ENCODE measurements around the gene DLX1. TPM values are rescaled to one million over a fixed set of nuclear protein-coding genes. Genes with fewer than 3 reads are reported as not detected.
A peak's percentile ranks its signal among the peaks of the same experiment; 100 is the strongest.

Gene DLX1
- total RNA-seq, 2 experiments from 2014 or later = not detected

GRCh38 chr2:172083628-172084394 lies 1.5 kb upstream of the DLX1 start:
- CTCF ChIA-PET = interaction anchor here (0.7 to 1.3 kb wide), 4 partner anchors 8 to 505 kb away, joined by 3 to 7 read pairs (median 5); partner anchors contain the start of gene DLX2
- DNase-seq = no peak
- Mint-ChIP-seq H3K27me3 (ENCODE audit: low read depth) (peaks cover 94% of the 10 kb centered on the region), H3K9me3 (peaks cover 2% of the 10 kb centered on the region), H3K36me3 (ENCODE audit: low read depth) (peaks cover 2% of the 10 kb centered on the region), H3K4me3 (peak overlapping the region; percentile 71), H3K4me1 (ENCODE audit: low read depth) (peaks cover 63% of the 10 kb centered on the region), H3K27ac (no peak overlapping the region)
- intact Hi-C loops (cut with micrococcal nuclease) = no loop called here

- intact Hi-C loops (cut with micrococcal nuclease) = no loop called here
- Mint-ChIP-seq H3K36me3 (ENCODE audit: low read depth) (peaks cover 2% of the 10 kb centered on the region), H3K27ac (no peak overlapping the region), H3K4me3 (peak overlapping the region; percentile 71), H3K9me3 (peaks cover 2% of the 10 kb centered on the region), H3K4me1 (ENCODE audit: low read depth) (peaks cover 63% of the 10 kb centered on the region), H3K27me3 (ENCODE audit: low read depth) (peaks cover 94% of the 10 kb centered on the region)
- CTCF ChIA-PET = interaction anchor here (1.3 to 1.4 kb wide), 2 partner anchors 17 to 19 kb away, joined by 3 to 6 read pairs; partner anchors contain the start of gene DLX2
- no peak for DNase-seq
Measured at GRCh38 chr2:172084395-172084644, 987 bp upstream of the DLX1 start.

GRCh38 chr2:172084645-172085459 lies 455 bp upstream of the DLX1 start:
- Mint-ChIP-seq H3K4me1 (ENCODE audit: low read depth) (peaks cover 63% of the 10 kb centered on the region), H3K27me3 (ENCODE audit: low read depth) (peaks cover 95% of the 10 kb centered on the region), H3K27ac (no peak overlapping the region), H3K36me3 (ENCODE audit: low read depth) (peaks cover 2% of the 10 kb centered on the region), H3K4me3 (peak overlapping the region; percentile 71), H3K9me3 (peaks cover 2% of the 10 kb centered on the region)
- peak; percentile 77 for DNase-seq
- intact Hi-C loops (cut with micrococcal nuclease) = loop anchor here (1.0 kb wide), 1 partner anchor 16 kb away; no protein-coding TSS in a partner anchor
- CTCF ChIA-PET = interaction anchor here (0.6 to 2.0 kb wide), 6 partner anchors 11 to 324 kb away, joined by 3 to 6 read pairs (median 4); partner anchors contain the start of genes DLX2 and SLC25A12

GRCh38 chr2:172086241-172087206 lies 1.2 kb downstream of the DLX1 start:
- Mint-ChIP-seq H3K4me1 (ENCODE audit: low read depth) (peaks cover 61% of the 10 kb centered on the region), H3K36me3 (ENCODE audit: low read depth) (no peaks in the 10 kb centered on the region), H3K9me3 (no peaks in the 10 kb centered on the region), H3K4me3 (peak overlapping the region; percentile 71), H3K27ac (no peak overlapping the region), H3K27me3 (ENCODE audit: low read depth) (peaks cover 96% of the 10 kb centered on the region)
- CTCF ChIA-PET = interaction anchor here (0.5 to 3.7 kb wide), 8 partner anchors 9 to 642 kb away, joined by 3 to 21 read pairs (median 4); partner anchors contain the start of gene DLX2
- DNase-seq = peak; percentile 74
- intact Hi-C loops (cut with micrococcal nuclease) = loop anchor here (1.0 kb wide), 1 partner anchor 9 kb away; no protein-coding TSS in a partner anchor

- H3K9me3 Mint-ChIP-seq = no peaks in the 10 kb centered on the region
- DNase-seq = no peak
- peak overlapping the region; percentile 50 for H3K27ac Mint-ChIP-seq
- peaks cover 96% of the 10 kb centered on the region for H3K27me3 Mint-ChIP-seq (ENCODE audit: low read depth)
- H3K36me3 Mint-ChIP-seq (ENCODE audit: low read depth) = no peaks in the 10 kb centered on the region
- peaks cover 61% of the 10 kb centered on the region for H3K4me1 Mint-ChIP-seq (ENCODE audit: low read depth)
- peak overlapping the region; percentile 59 for H3K4me3 Mint-ChIP-seq
- CTCF ChIA-PET = interaction anchor here (0.5 to 3.7 kb wide), 6 partner anchors 15 to 643 kb away, joined by 3 to 21 read pairs (median 4); partner anchors contain the start of gene DLX2
- intact Hi-C loops (cut with micrococcal nuclease) = no loop called here
Measured at GRCh38 chr2:172087207-172087779, 2.0 kb downstream of the DLX1 start.

- CTCF ChIA-PET = interaction anchor here (1.0 to 3.7 kb wide), 3 partner anchors 14 to 39 kb away, joined by 3 to 21 read pairs (median 3); partner anchors contain the start of gene DLX2
- Mint-ChIP-seq H3K27me3 (ENCODE audit: low read depth) (peaks cover 96% of the 10 kb centered on the region), H3K9me3 (no peaks in the 10 kb centered on the region), H3K36me3 (ENCODE audit: low read depth) (no peaks in the 10 kb centered on the region), H3K4me3 (no peak overlapping the region), H3K4me1 (ENCODE audit: low read depth) (peaks cover 57% of the 10 kb centered on the region), H3K27ac (no peak overlapping the region)
- DNase-seq = no peak
- intact Hi-C loops (cut with micrococcal nuclease) = no loop called here
Measured at GRCh38 chr2:172087780-172088244, 2.5 kb downstream of the DLX1 start.

- Mint-ChIP-seq H3K4me1 (ENCODE audit: low read depth) (peaks cover 55% of the 10 kb centered on the region), H3K36me3 (ENCODE audit: low read depth) (no peaks in the 10 kb centered on the region), H3K27ac (no peak overlapping the region), H3K4me3 (no peak overlapping the region), H3K9me3 (no peaks in the 10 kb centered on the region), H3K27me3 (ENCODE audit: low read depth) (peaks cover 96% of the 10 kb centered on the region)
- intact Hi-C loops (cut with micrococcal nuclease) = no loop called here
- no peak for DNase-seq
- CTCF ChIA-PET = interaction anchor here (1.0 to 3.7 kb wide), 3 partner anchors 14 to 39 kb away, joined by 3 to 21 read pairs (median 3); partner anchors contain the start of gene DLX2
Measured at GRCh38 chr2:172088245-172089004, 3.1 kb downstream of the DLX1 start.

- Mint-ChIP-seq H3K4me3 (no peak overlapping the region), H3K27me3 (ENCODE audit: low read depth) (peaks cover 95% of the 10 kb centered on the region), H3K9me3 (no peaks in the 10 kb centered on the region), H3K36me3 (ENCODE audit: low read depth) (no peaks in the 10 kb centered on the region), H3K4me1 (ENCODE audit: low read depth) (peaks cover 52% of the 10 kb centered on the region), H3K27ac (no peak overlapping the region)
- DNase-seq = no peak
- CTCF ChIA-PET = interaction anchor here (1.5 to 3.7 kb wide), 2 partner anchors 13 to 38 kb away, joined by 3 to 21 read pairs; partner anchors contain the start of gene DLX2
- intact Hi-C loops (cut with micrococcal nuclease) = no loop called here
Measured at GRCh38 chr2:172089005-172089504, 3.7 kb downstream of the DLX1 start.

- intact Hi-C loops (cut with micrococcal nuclease) = loop anchor here (5.0 kb wide), 1 partner anchor 1377 kb away; no protein-coding TSS in a partner anchor
- Mint-ChIP-seq H3K4me1 (ENCODE audit: low read depth) (peaks cover 48% of the 10 kb centered on the region), H3K27me3 (ENCODE audit: low read depth) (peaks cover 94% of the 10 kb centered on the region), H3K4me3 (no peak overlapping the region), H3K9me3 (no peaks in the 10 kb centered on the region), H3K27ac (no peak overlapping the region), H3K36me3 (ENCODE audit: low read depth) (no peaks in the 10 kb centered on the region)
- CTCF ChIA-PET = interaction anchor here (3.7 kb wide), 1 partner anchor 13 kb away, joined by 21 read pairs; the partner anchor contains the start of gene DLX2
- DNase-seq = no peak
Measured at GRCh38 chr2:172089633-172090032, 4.3 kb downstream of the DLX1 start.

Data from activated naive CD4-positive, alpha-beta T cell treated with anti-CD3 and anti-CD28 coated beads for 36 hours (primary cell).